Measurements from ENCODE around the gene GSTM3.

GRCh38 chr1:109691759-109692158 lies 49.1 kb downstream of the GSTM3 start:
- TF ChIP-seq POLR2AphosphoS5 (IDR thresholded peaks at IDR 0.05) (no peak), CTCF (IDR thresholded peaks at IDR 0.05) (no peak), POLR2A (IDR thresholded peaks at IDR 0.05) (no peak)

All from upper lobe of left lung (tissue), 4 donors.